Keratinocyte (primary cell): ENCODE data around the gene SELPLG. TPM values are rescaled to one million over a fixed set of nuclear protein-coding genes. Genes with fewer than 3 reads are reported as not detected.

ENCODE experiments used
- DNase-seq: peaks from one replicate; pipeline ENCODE4 v3.0.0-alpha.2; 2011; ENCODE audit warnings: low read depth, missing footprints, low spot score
- FAIRE-seq: peaks from 2 replicates; lab custom pipeline; 2011; peaks lifted over from hg19 to GRCh38; lab: Jason Lieb, UNC
- H2AFZ ChIP-seq: 2 replicates; pipeline ENCODE4 v1.6.0; 2012; ENCODE audit warnings: low read length, control low read depth, inconsistent platforms; ENCODE audit not compliant: control insufficient read depth
- H3K27ac ChIP-seq: 2 replicates; pipeline ENCODE4 v1.5.1; 2011; ENCODE audit warnings: low read length; ENCODE audit not compliant: control insufficient read depth, insufficient read depth
- H3K27me3 ChIP-seq: 3 replicates; pipeline ENCODE4 v1.6.0; 2011; ENCODE audit warnings: low read length; ENCODE audit not compliant: control insufficient read depth, insufficient read depth; ENCODE audit errors: extremely low read depth
- H3K36me3 ChIP-seq, 2 experiments: 2 replicates in 1 of 2; 3 replicates in 1 of 2; pipeline ENCODE4 v1.5.1; 2011; ENCODE audit warnings: low read length in 2 of 2, mild to moderate bottlenecking in 1 of 2; ENCODE audit not compliant: control insufficient read depth in 2 of 2, insufficient read depth in 2 of 2; ENCODE audit errors: extremely low read depth in 1 of 2
- H3K4me1 ChIP-seq: 3 replicates; pipeline ENCODE4 v1.5.1; 2011; ENCODE audit warnings: low read length; ENCODE audit not compliant: control insufficient read depth, insufficient read depth; ENCODE audit errors: extremely low read depth
- H3K4me2 ChIP-seq: 3 replicates; pipeline ENCODE4 v1.6.0; 2011; ENCODE audit warnings: low read depth, low read length; ENCODE audit not compliant: control insufficient read depth, insufficient read depth; ENCODE audit errors: extremely low read depth
- H3K4me3 ChIP-seq, 3 experiments: fragments of 200-600 bp in 1 of 3; sonication (generic) in 1 of 3; 2 replicates in 2 of 3; 3 replicates in 1 of 3; pipeline ENCODE4 v1.5.1; 2011 to 2016; ENCODE audit warnings: low read length in 3 of 3, mild to moderate bottlenecking in 3 of 3, control low read depth in 2 of 3, inconsistent platforms in 1 of 3, low read depth in 1 of 3, mixed read lengths in 1 of 3, mixed run types in 1 of 3, moderate library complexity in 1 of 3; ENCODE audit not compliant: control insufficient read depth in 2 of 3, insufficient read depth in 2 of 3; ENCODE audit errors: extremely low read depth in 1 of 3
- H3K79me2 ChIP-seq: 2 replicates; pipeline ENCODE4 v1.6.0; 2012; ENCODE audit warnings: low read length; ENCODE audit not compliant: control insufficient read depth, insufficient read depth
- H3K9ac ChIP-seq: 3 replicates; pipeline ENCODE4 v1.6.0; 2011; ENCODE audit warnings: low read length; ENCODE audit not compliant: control insufficient read depth, insufficient read depth; ENCODE audit errors: extremely low read depth
- H3K9me1 ChIP-seq: 3 replicates; pipeline ENCODE4 v1.6.0; 2011; ENCODE audit warnings: low read length; ENCODE audit not compliant: control insufficient read depth, insufficient read depth; ENCODE audit errors: extremely low read depth
- H3K9me3 ChIP-seq: 2 replicates; pipeline ENCODE4 v1.5.1; 2012; ENCODE audit warnings: low read depth, low read length; ENCODE audit not compliant: control insufficient read depth
- H4K20me1 ChIP-seq: 3 replicates; pipeline ENCODE4 v1.6.0; 2011; ENCODE audit warnings: low read length; ENCODE audit not compliant: control insufficient read depth, insufficient read depth; ENCODE audit errors: extremely low read depth
- EZH2 ChIP-seq: IDR thresholded peaks from one replicate; pipeline ENCODE4 v1.6.1; 2012; ENCODE audit warnings: inconsistent platforms, mild to moderate bottlenecking, low read length, moderate library complexity
- dilution Hi-C: fragments of 300-500 bp; cut with MboI; formaldehyde crosslinking; loops from one replicate; pipeline ENCODE4 v1.7.0; 2020; ENCODE audit warnings: low sequenced_read_pairs; ENCODE audit not compliant: extremely low pct_ligation_motif_present
- polyA plus RNA-seq, 5 experiments: library from polyadenylated mRNA; depleted of rRNA in 3 of 5; stranded (reverse) in 3 of 5; stranded (forward) in 1 of 5; unstranded in 1 of 5; fragments of >200 nt; gene quantifications; 1 replicate in 1 of 5; 2 replicates in 3 of 5; 3 replicates in 1 of 5; pipeline versions ENCODE4 v1.2.1 to v1.2.3, GENCODE V29; 2011 to 2012; ENCODE audit warnings: missing spikeins in 2 of 5, low read depth in 1 of 5, low replicate concordance in 1 of 5
- TF ChIP-seq, protein P1 (sequence below), 3 experiments: IDR thresholded peaks in 1 of 3; conservative IDR thresholded peaks in 1 of 3; optimal IDR thresholded peaks in 1 of 3; 2 replicates in 2 of 3; 3 replicates in 1 of 3; pipeline versions ENCODE3 to v1.5.1; 2011; ENCODE audit warnings: low read length in 3 of 3, mild to moderate bottlenecking in 3 of 3, moderate library complexity in 2 of 3, control low read depth in 1 of 3, inconsistent platforms in 1 of 3; ENCODE audit not compliant: insufficient read depth in 2 of 3; ENCODE audit errors: extremely low read depth in 1 of 3

The SELPLG gene
- polyA plus RNA-seq, 1 donor (not counting 4 experiments of a cell fraction or from before 2014, with no cell fraction given), result 0.80 TPM

- no peak overlapping the region for H3K27ac ChIP-seq
- H3K9me3 ChIP-seq, result no peaks in the 10 kb centered on the region
- no peaks in the 10 kb centered on the region for H3K27me3 ChIP-seq
- no peaks in the 10 kb centered on the region for H4K20me1 ChIP-seq
- DNase-seq (no peak), FAIRE-seq (no peak)
- H3K4me1 ChIP-seq, result no peaks in the 10 kb centered on the region
- H3K4me3 ChIP-seq, result no peak overlapping the region
- H3K4me2 ChIP-seq, result no peak overlapping the region
- no peak overlapping the region for H2AFZ ChIP-seq
- dilution Hi-C loops, result no loop called here
- peaks cover 43 to 55% of the 10 kb centered on the region in 2 experiments for H3K36me3 ChIP-seq
- no peaks in the 10 kb centered on the region for H3K9me1 ChIP-seq
- no peaks in the 10 kb centered on the region for H3K79me2 ChIP-seq
- no peak overlapping the region for H3K9ac ChIP-seq
- no peak for TF ChIP-seq EZH2
- TF ChIP-seq, protein P1, sequence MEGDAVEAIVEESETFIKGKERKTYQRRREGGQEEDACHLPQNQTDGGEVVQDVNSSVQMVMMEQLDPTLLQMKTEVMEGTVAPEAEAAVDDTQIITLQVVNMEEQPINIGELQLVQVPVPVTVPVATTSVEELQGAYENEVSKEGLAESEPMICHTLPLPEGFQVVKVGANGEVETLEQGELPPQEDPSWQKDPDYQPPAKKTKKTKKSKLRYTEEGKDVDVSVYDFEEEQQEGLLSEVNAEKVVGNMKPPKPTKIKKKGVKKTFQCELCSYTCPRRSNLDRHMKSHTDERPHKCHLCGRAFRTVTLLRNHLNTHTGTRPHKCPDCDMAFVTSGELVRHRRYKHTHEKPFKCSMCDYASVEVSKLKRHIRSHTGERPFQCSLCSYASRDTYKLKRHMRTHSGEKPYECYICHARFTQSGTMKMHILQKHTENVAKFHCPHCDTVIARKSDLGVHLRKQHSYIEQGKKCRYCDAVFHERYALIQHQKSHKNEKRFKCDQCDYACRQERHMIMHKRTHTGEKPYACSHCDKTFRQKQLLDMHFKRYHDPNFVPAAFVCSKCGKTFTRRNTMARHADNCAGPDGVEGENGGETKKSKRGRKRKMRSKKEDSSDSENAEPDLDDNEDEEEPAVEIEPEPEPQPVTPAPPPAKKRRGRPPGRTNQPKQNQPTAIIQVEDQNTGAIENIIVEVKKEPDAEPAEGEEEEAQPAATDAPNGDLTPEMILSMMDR (optimal IDR thresholded peaks at IDR 0.05 in 1 of 3, IDR thresholded peaks at IDR 0.05 in 1 of 3, conservative IDR thresholded peaks at IDR 0.05 in 1 of 3; ENCODE audit: extremely low read depth in 1 of 3, insufficient read depth in 2 of 3, low read length in 3 of 3), result no peak
Observed at GRCh38 chr12:108647585-108648287, 14.0 kb upstream of the SELPLG start.

DNA sequence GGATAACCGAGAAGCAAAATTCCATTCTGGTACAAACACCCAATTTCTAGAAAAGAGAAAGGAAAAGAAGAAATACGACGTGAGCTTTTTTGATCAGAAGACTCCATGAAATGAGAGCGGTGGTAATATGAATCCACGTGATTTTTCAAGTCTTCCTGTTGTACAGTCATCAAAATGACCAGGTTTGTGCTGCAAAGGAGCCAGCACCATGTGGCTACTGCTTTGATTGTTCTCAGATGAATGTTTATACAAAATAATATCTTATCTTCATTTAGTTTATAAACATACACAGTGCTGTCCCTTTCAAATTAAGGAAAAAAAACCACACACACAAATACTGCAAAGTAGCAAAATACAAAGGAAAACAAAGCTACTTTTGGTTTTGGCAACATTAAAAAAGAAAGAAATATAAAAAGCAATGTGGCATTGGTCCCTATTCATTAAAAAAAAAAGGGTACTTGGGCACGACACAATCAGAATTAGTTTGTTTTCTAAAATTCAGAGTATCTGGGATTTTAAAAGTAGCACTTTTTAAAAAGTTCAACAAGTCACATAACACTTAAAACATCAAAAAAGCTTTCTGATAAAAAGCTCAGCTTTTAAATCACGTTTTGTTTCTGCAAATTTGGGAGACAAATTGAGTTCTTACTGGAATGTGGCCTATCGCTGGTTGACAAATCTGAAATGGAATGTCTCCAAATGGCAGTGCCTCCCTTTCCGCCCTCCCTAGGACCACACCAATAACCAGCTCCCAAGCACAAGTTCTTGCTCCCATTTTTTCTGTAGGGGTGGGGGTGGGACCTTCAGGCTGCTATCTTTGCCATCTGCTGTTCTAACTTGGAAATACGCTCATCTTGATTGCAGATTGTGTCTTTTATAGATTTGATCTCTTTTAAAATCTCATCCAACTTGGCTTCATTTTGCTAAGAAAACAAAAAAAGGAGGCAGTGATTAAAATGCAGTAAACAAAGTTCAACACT lies 13.2 kb upstream of the SELPLG start:
- no peaks in the 10 kb centered on the region for H3K9me3 ChIP-seq
- no peaks in the 10 kb centered on the region for H3K27me3 ChIP-seq
- DNase-seq (no peak), FAIRE-seq (no peak)
- dilution Hi-C loops, result no loop called here
- no peak overlapping the region for H3K4me3 ChIP-seq
- no peaks in the 10 kb centered on the region for H4K20me1 ChIP-seq
- no peaks in the 10 kb centered on the region for H3K9me1 ChIP-seq
- H3K9ac ChIP-seq, result no peak overlapping the region
- H3K4me1 ChIP-seq, result no peaks in the 10 kb centered on the region
- H3K27ac ChIP-seq, result no peak overlapping the region
- H2AFZ ChIP-seq, result no peak overlapping the region
- no peak overlapping the region for H3K4me2 ChIP-seq
- peaks cover 38 to 48% of the 10 kb centered on the region in 2 experiments for H3K36me3 ChIP-seq
- TF ChIP-seq EZH2, result no peak
- TF ChIP-seq, protein P1 (optimal IDR thresholded peaks at IDR 0.05 in 1 of 3, IDR thresholded peaks at IDR 0.05 in 1 of 3, conservative IDR thresholded peaks at IDR 0.05 in 1 of 3; ENCODE audit: extremely low read depth in 1 of 3, insufficient read depth in 2 of 3, low read length in 3 of 3), result no peak
- no peaks in the 10 kb centered on the region for H3K79me2 ChIP-seq
